Nephron progenitor cell (in vitro differentiated cells): Measurements from ENCODE around the gene KLHL41.
"Not testable (repeated sequence)": the region's sequence is repeated elsewhere in the genome, so short reads cannot be mapped to it uniquely, and the experiment has no call there.

Experiments used
- DNase-seq: peaks from one replicate; pipeline ENCODE4 v3.0.0; 2021
- H3K27ac Mint-ChIP-seq: 2 replicates; pipeline ENCODE4 v1.8.0; 2021; ENCODE audit warnings: mild to moderate bottlenecking, moderate library complexity, mixed read lengths
- H3K27me3 Mint-ChIP-seq: 2 replicates; pipeline ENCODE4 v1.8.0; 2021; ENCODE audit warnings: mild to moderate bottlenecking, low read depth, mixed read lengths; ENCODE audit not compliant: poor library complexity
- H3K36me3 Mint-ChIP-seq: 2 replicates; pipeline ENCODE4 v1.8.0; 2021; ENCODE audit warnings: low read depth, mixed read lengths
- H3K4me1 Mint-ChIP-seq: 2 replicates; pipeline ENCODE4 v1.8.0; 2021; ENCODE audit warnings: mixed read lengths
- H3K4me3 Mint-ChIP-seq: 2 replicates; pipeline ENCODE4 v1.8.0; 2021; ENCODE audit warnings: mild to moderate bottlenecking, moderate library complexity, mixed read lengths
- H3K9me3 Mint-ChIP-seq: 2 replicates; pipeline ENCODE4 v1.8.0; 2021; ENCODE audit warnings: mild to moderate bottlenecking, moderate library complexity, mixed read lengths
- TF ChIP-seq, protein P1 (sequence below): fragments of 200-600 bp; sonication (generic); IDR thresholded peaks from 2 replicates; pipeline ENCODE4 v1.5.0; 2021; ENCODE audit warnings: antibody characterized with exemption

Gene KLHL41

GRCh38 chr2:169510496-169510895 lies 994 bp downstream of the KLHL41 start:
- Mint-ChIP-seq H3K4me1 (peaks cover 10% of the 10 kb centered on the region), H3K4me3 (no peak overlapping the region), H3K36me3 (peaks cover 23% of the 10 kb centered on the region), H3K27ac (no peak overlapping the region), H3K27me3 (no peaks in the 10 kb centered on the region), H3K9me3 (peaks cover 12% of the 10 kb centered on the region)
- TF ChIP-seq, protein P1, sequence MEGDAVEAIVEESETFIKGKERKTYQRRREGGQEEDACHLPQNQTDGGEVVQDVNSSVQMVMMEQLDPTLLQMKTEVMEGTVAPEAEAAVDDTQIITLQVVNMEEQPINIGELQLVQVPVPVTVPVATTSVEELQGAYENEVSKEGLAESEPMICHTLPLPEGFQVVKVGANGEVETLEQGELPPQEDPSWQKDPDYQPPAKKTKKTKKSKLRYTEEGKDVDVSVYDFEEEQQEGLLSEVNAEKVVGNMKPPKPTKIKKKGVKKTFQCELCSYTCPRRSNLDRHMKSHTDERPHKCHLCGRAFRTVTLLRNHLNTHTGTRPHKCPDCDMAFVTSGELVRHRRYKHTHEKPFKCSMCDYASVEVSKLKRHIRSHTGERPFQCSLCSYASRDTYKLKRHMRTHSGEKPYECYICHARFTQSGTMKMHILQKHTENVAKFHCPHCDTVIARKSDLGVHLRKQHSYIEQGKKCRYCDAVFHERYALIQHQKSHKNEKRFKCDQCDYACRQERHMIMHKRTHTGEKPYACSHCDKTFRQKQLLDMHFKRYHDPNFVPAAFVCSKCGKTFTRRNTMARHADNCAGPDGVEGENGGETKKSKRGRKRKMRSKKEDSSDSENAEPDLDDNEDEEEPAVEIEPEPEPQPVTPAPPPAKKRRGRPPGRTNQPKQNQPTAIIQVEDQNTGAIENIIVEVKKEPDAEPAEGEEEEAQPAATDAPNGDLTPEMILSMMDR: no peak
- DNase-seq: no peak

GRCh38 chr2:169511818-169512217 lies 2.3 kb downstream of the KLHL41 start:
- no peak overlapping the region for H3K4me3 Mint-ChIP-seq
- no peak for DNase-seq
- H3K9me3 Mint-ChIP-seq: peaks cover 8% of the 10 kb centered on the region
- H3K27ac Mint-ChIP-seq: no peak overlapping the region
- no peaks in the 10 kb centered on the region for H3K27me3 Mint-ChIP-seq
- H3K4me1 Mint-ChIP-seq: peaks cover 10% of the 10 kb centered on the region
- peaks cover 14% of the 10 kb centered on the region for H3K36me3 Mint-ChIP-seq
- TF ChIP-seq, protein P1: no peak

DNA sequence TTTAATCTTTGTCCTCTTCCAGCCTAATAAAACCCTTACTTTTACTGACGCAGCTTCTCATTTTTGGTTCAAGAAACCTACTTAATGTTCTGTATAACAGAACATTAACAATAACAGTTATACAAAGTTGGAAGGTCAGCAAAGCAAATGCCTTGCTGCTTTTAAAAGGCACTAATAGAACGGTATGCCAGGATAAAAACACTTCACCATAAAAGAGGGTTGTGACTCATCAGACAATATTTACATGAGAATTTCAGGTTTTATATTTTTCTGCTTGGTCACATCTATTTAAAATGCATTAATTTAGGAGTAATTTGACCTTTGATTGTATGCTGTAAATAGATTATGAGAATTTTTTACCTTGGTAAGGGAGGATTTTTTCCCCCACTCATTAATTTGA lies 3.0 kb downstream of the KLHL41 start:
- TF ChIP-seq, protein P1: no peak
- H3K27me3 Mint-ChIP-seq: no peaks in the 10 kb centered on the region
- no peak overlapping the region for H3K27ac Mint-ChIP-seq
- peaks cover 10% of the 10 kb centered on the region for H3K4me1 Mint-ChIP-seq
- no peak overlapping the region for H3K4me3 Mint-ChIP-seq
- no peak for DNase-seq
- peaks cover 1% of the 10 kb centered on the region for H3K9me3 Mint-ChIP-seq
- peaks cover 7% of the 10 kb centered on the region for H3K36me3 Mint-ChIP-seq

GRCh38 chr2:169513094-169513493 lies 3.6 kb downstream of the KLHL41 start:
- TF ChIP-seq, protein P1: no peak
- Mint-ChIP-seq H3K4me1 (peaks cover 10% of the 10 kb centered on the region), H3K36me3 (peaks cover 1% of the 10 kb centered on the region), H3K27me3 (no peaks in the 10 kb centered on the region), H3K9me3 (no peaks in the 10 kb centered on the region), H3K27ac (no peak overlapping the region), H3K4me3 (no peak overlapping the region)
- DNase-seq: no peak

- Mint-ChIP-seq H3K9me3 (no peaks in the 10 kb centered on the region), H3K27ac (no peak overlapping the region), H3K27me3 (no peaks in the 10 kb centered on the region), H3K4me3 (no peak overlapping the region), H3K4me1 (peaks cover 10% of the 10 kb centered on the region), H3K36me3 (no peaks in the 10 kb centered on the region)
- TF ChIP-seq, protein P1: no peak
- DNase-seq: no peak
Measured at GRCh38 chr2:169513926-169514325, 4.4 kb downstream of the KLHL41 start.

GRCh38 chr2:169514758-169515157 lies 5.3 kb downstream of the KLHL41 start:
- DNase-seq, H3K36me3 Mint-ChIP-seq, H3K9me3 Mint-ChIP-seq, H3K27me3 Mint-ChIP-seq, H3K4me3 Mint-ChIP-seq, H3K4me1 Mint-ChIP-seq, H3K27ac Mint-ChIP-seq: not testable (repeated sequence)

GRCh38 chr2:169516488-169516995 lies 7.0 kb downstream of the KLHL41 start:
- DNase-seq, H3K4me3 Mint-ChIP-seq, H3K27me3 Mint-ChIP-seq, H3K9me3 Mint-ChIP-seq, H3K36me3 Mint-ChIP-seq, H3K4me1 Mint-ChIP-seq, H3K27ac Mint-ChIP-seq: not testable (repeated sequence)
